Transverse colon (tissue), 4 donors: ENCODE measurements around the gene CINP. TPM values are rescaled to one million over a fixed set of nuclear protein-coding genes. Genes with fewer than 3 reads are reported as not detected.

ENCODE experiments used
- DNase-seq: peaks from one replicate; pipeline ENCODE4 v3.0.0-alpha.2; 2019
- H3K27ac ChIP-seq, 4 donors: fragments of 200-600 bp; sonication (generic); 2 replicates each; pipeline ENCODE4 v1.5.1; 2016 to 2018; ENCODE audit warnings: inconsistent platforms in 4 of 4
- H3K27me3 ChIP-seq: fragments of 200-600 bp; sonication (generic); 2 replicates; pipeline ENCODE4 v1.5.1; 2017; ENCODE audit warnings: inconsistent platforms
- H3K36me3 ChIP-seq, 4 donors: fragments of 200-600 bp; sonication (generic); 2 replicates each; pipeline ENCODE4 v1.5.1; 2017 to 2019; ENCODE audit warnings: inconsistent platforms in 4 of 4
- H3K4me1 ChIP-seq, 4 donors: fragments of 200-600 bp; sonication (generic); 2 replicates each; pipeline ENCODE4 v1.5.1; 2017 to 2020; ENCODE audit warnings: inconsistent platforms in 4 of 4
- H3K4me3 ChIP-seq, 4 donors: fragments of 200-600 bp; sonication (generic); 1 replicate in 1 of 4; 2 replicates in 3 of 4; pipeline versions ENCODE4 v1.5.1 to v1.6.1; 2017 to 2019; ENCODE audit warnings: inconsistent platforms in 4 of 4
- H3K9me3 ChIP-seq, 2 donors: fragments of 200-600 bp; sonication (generic); 2 replicates each; pipeline ENCODE4 v1.5.1; 2017 to 2019; ENCODE audit warnings: inconsistent platforms in 2 of 2
- EP300 ChIP-seq: sonication (generic); formaldehyde crosslinking; IDR thresholded peaks from one replicate; pipeline ENCODE4 v1.6.1; 2017; ENCODE audit warnings: antibody characterized with exemption, low read depth
- POLR2A ChIP-seq: fragments of 450-650 bp; IDR thresholded peaks from one replicate; pipeline ENCODE4 v1.6.1; 2016; ENCODE audit warnings: antibody characterized with exemption, mild to moderate bottlenecking, moderate library complexity
- POLR2AphosphoS5 ChIP-seq, 3 donors: sonication (generic); formaldehyde crosslinking; IDR thresholded peaks; one replicate each; pipeline ENCODE4 v1.6.1; 2016; ENCODE audit warnings: antibody characterized with exemption in 3 of 3
- WGBS, 2 donors: methylation state at CpG; one replicate each; pipeline ENCODE4 v1.1.5; 2018; ENCODE audit warnings: low coverage in 1 of 2; 5-methylcytosine and 5-hydroxymethylcytosine counted together
- in situ Hi-C, 4 donors: fragments of 200-750 bp; cut with MboI; loops; one replicate each; pipeline versions ENCODE4 v1.15.0 to v1.15.1; 2017; ENCODE audit warnings: low sequenced_read_pairs in 3 of 4, low pct_ligation_motif_present in 1 of 4, low pct_unique_long_range_greater_than_20kb in 1 of 4
- intact Hi-C: fragments of 100-400 bp; cut with DNase I; formaldehyde crosslinking; loops from one replicate; pipeline ENCODE4 v1.15.1; 2023; ENCODE audit warnings: low total_unique reads
- total RNA-seq, 4 donors: library from RNA; depleted of rRNA; stranded (reverse); fragments of >200 nt; gene quantifications; one replicate each; pipeline ENCODE4 v1.1.0, GENCODE V29; 2016
- TF ChIP-seq, protein P1 (sequence below), 5 experiments: fragments of 200-600 bp in 3 of 5; fragments of 450-650 bp in 2 of 5; sonication (generic) in 3 of 5; IDR thresholded peaks; 1 replicate in 2 of 5; 2 replicates in 3 of 5; pipeline ENCODE4 v1.5.1; 2016 to 2017; ENCODE audit warnings: antibody characterized with exemption in 5 of 5, inconsistent platforms in 3 of 5, mild to moderate bottlenecking in 2 of 5, moderate library complexity in 1 of 5

The CINP gene
- total RNA-seq, 4 donors from 2014 or later: 10.5 to 32.0 (median 19.0) TPM

DNA sequence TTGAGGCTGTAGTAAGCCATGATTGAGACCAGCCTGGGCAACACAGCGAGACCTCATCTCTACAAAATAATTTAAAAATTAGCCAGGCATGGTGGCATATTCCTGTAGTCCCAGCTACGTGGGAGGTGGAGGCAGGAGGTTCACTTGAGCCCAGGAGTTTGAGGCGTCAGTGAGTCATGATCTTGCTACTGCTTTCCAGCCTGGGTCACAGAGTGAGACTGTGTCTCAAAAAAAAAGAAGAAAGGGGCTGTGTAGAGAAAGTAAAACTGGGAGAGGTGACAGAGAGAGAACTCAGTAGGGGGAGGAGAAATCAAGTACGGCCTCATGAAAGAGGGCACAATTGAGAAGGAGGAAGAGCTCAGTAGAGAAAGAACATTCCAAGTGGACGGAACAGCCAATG lies 12.4 kb upstream of the CINP start:
- intact Hi-C loops (no loop called here), in situ Hi-C loops (no loop called here)
- 88 to 89% methylated on average over 5 of the region's 5 CpGs for WGBS, 2 donors
- no peak overlapping the region for H3K4me3 ChIP-seq
- H3K36me3 ChIP-seq: peaks cover 0 to 6% (median 0%) of the 10 kb centered on the region in 4 donors
- peaks cover 0 to 3% (median 0%) of the 10 kb centered on the region in 4 donors for H3K4me1 ChIP-seq
- DNase-seq: no peak
- no peak overlapping the region for H3K27ac ChIP-seq
- H3K27me3 ChIP-seq: no peaks in the 10 kb centered on the region
- no peaks in the 10 kb centered on the region for H3K9me3 ChIP-seq
- TF ChIP-seq, protein P1, sequence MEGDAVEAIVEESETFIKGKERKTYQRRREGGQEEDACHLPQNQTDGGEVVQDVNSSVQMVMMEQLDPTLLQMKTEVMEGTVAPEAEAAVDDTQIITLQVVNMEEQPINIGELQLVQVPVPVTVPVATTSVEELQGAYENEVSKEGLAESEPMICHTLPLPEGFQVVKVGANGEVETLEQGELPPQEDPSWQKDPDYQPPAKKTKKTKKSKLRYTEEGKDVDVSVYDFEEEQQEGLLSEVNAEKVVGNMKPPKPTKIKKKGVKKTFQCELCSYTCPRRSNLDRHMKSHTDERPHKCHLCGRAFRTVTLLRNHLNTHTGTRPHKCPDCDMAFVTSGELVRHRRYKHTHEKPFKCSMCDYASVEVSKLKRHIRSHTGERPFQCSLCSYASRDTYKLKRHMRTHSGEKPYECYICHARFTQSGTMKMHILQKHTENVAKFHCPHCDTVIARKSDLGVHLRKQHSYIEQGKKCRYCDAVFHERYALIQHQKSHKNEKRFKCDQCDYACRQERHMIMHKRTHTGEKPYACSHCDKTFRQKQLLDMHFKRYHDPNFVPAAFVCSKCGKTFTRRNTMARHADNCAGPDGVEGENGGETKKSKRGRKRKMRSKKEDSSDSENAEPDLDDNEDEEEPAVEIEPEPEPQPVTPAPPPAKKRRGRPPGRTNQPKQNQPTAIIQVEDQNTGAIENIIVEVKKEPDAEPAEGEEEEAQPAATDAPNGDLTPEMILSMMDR (IDR thresholded peaks at IDR 0.05): no peak
- no peak for TF ChIP-seq POLR2AphosphoS5 (IDR thresholded peaks at IDR 0.05)
- TF ChIP-seq POLR2A: no peak
- no peak for TF ChIP-seq EP300

- Histone ChIP-seq H3K9me3 (no peaks in the 10 kb centered on the region), H3K27me3 (no peaks in the 10 kb centered on the region), H3K4me3 (no peak overlapping the region), H3K36me3 (peaks cover 0 to 6% (median 0%) of the 10 kb centered on the region in 4 donors), H3K4me1 (peaks cover 0 to 3% (median 0%) of the 10 kb centered on the region in 4 donors), H3K27ac (no peak overlapping the region)
- TF ChIP-seq EP300 (no peak), POLR2AphosphoS5 (IDR thresholded peaks at IDR 0.05) (no peak), POLR2A (no peak)
- TF ChIP-seq, protein P1 (IDR thresholded peaks at IDR 0.05): no peak
- no peak for DNase-seq
- in situ Hi-C loops (loop anchor here in 1 of 4 donors (25.0 kb wide), 1 partner anchor 138 kb away; the partner anchor contains the start of gene ANKRD9), intact Hi-C loops (no loop called here)
- WGBS, 2 donors: 85 to 100% methylated on average over 1 to 2 of the region's 2 CpGs
These were observed 11.6 kb upstream of the CINP start for GRCh38 chr14:102374264-102374663.

DNA sequence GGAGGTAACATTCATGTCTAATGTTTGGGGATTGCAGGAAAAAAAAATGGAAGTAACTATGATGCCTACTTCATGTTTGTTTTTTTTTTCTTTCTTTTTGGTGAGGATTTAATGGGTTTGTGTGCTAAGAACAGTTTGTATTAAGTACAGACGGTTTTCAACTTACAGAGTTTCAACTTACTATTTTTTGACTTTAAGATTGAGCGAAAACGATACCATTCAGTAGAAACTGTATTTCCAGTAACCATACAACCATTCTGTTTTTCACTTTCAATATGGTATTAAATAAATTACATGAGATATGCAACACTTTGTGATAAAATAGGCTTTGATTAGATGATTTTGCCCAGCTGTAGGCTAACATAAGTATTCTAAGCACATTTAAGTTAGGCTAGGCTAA lies 10.4 kb upstream of the CINP start:
- Histone ChIP-seq H3K4me3 (no peak overlapping the region), H3K36me3 (no peaks in the 10 kb centered on the region), H3K4me1 (peaks cover 0 to 3% (median 0%) of the 10 kb centered on the region in 4 donors), H3K9me3 (no peaks in the 10 kb centered on the region), H3K27ac (peak overlapping the region in 1 of 4 donors; percentile 18), H3K27me3 (no peaks in the 10 kb centered on the region)
- 76 to 85% methylated on average over 3 of the region's 3 CpGs for WGBS, 2 donors
- intact Hi-C loops (no loop called here), in situ Hi-C loops (loop anchor here in 1 of 4 donors (25.0 kb wide), 1 partner anchor 139 kb away; the partner anchor contains the start of gene ANKRD9)
- no peak for DNase-seq
- TF ChIP-seq EP300 (no peak), POLR2A (no peak), POLR2AphosphoS5 (IDR thresholded peaks at IDR 0.05) (no peak)
- TF ChIP-seq, protein P1 (IDR thresholded peaks at IDR 0.05): no peak

DNA sequence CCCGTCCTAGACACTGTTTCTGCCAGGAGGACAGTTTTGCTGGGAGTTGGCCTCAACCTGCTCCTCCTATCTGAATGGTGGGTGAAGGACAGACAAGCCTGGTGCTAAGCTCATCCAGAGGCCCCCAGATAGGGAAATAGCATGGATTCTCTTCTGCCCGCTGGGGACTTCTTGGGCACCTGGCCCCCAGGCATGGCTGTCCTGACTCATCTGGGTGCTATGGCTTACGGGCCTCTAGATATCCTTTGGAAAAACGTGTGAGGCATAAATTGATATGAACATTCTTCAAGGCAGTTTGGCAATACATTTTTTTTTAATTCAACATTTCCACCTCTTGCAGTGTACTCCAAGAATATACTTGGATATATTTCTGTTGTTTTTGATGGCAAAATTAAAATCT lies 8.7 kb upstream of the CINP start:
- Histone ChIP-seq H3K36me3 (no peaks in the 10 kb centered on the region), H3K27me3 (no peaks in the 10 kb centered on the region), H3K4me3 (no peak overlapping the region), H3K27ac (no peak overlapping the region), H3K9me3 (no peaks in the 10 kb centered on the region), H3K4me1 (peaks cover 0 to 3% (median 0%) of the 10 kb centered on the region in 4 donors)
- in situ Hi-C loops (loop anchor here in 1 of 4 donors (25.0 kb wide), 1 partner anchor 141 kb away; the partner anchor contains the start of gene ANKRD9), intact Hi-C loops (no loop called here)
- WGBS, 2 donors: 86 to 100% methylated on average over 1 to 4 of the region's 4 CpGs
- DNase-seq: no peak
- TF ChIP-seq POLR2AphosphoS5 (IDR thresholded peaks at IDR 0.05): no peak
